ENCODE data around the gene EVX2. TPM values are rescaled to one million over a fixed set of nuclear protein-coding genes. Genes with fewer than 3 reads are reported as not detected.

EVX2 gene
- polyA plus RNA-seq, 1 donor: not detected

DNA sequence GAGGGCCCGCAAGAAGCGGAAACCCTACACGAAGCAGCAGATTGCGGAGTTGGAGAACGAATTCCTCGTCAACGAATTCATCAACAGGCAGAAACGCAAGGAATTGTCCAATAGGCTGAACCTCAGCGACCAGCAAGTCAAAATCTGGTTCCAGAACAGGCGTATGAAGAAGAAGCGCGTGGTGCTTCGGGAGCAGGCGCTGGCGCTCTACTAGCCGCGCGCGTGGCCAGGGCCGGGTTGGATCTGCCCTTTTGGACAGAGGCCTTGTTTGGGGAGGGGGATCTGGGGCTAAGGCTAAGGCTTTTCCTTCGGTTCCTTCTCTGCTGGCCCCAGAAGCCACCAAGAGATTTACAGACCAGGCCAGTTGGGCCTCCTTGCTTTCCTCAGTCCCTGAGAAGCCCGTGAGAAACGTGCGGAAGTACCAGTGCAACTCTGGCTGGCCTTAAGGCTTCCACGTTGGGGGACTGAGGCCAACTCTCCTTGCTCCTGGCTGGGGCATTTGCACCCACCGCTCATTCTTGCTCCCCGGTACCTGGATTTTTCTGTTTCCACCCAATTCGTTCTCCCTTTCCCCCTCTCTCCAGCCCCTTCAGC is 16.9 kb upstream of the EVX2 start:
- Histone ChIP-seq H3K9me3 (ENCODE audit: control insufficient read depth, low read depth, low read length) (peaks cover 30% of the 10 kb centered on the region), H3K36me3 (ENCODE audit: control insufficient read depth, insufficient read depth, low read length) (no peaks in the 10 kb centered on the region), H3K4me3 (ENCODE audit: low read length) (no peak overlapping the region), H3K27ac (ENCODE audit: low read length) (no peak overlapping the region), H3K27me3 (ENCODE audit: control insufficient read depth, insufficient read depth, low read length) (peaks cover 100% of the 10 kb centered on the region), H3K4me1 (ENCODE audit: control insufficient read depth, insufficient read depth, low read length) (peaks cover 7% of the 10 kb centered on the region)
- no CpG with 5 or more reads among the region's 28 CpGs for WGBS (ENCODE audit: insufficient coverage, low lambda C conversion rate)
- DNase-seq: no peak

DNA sequence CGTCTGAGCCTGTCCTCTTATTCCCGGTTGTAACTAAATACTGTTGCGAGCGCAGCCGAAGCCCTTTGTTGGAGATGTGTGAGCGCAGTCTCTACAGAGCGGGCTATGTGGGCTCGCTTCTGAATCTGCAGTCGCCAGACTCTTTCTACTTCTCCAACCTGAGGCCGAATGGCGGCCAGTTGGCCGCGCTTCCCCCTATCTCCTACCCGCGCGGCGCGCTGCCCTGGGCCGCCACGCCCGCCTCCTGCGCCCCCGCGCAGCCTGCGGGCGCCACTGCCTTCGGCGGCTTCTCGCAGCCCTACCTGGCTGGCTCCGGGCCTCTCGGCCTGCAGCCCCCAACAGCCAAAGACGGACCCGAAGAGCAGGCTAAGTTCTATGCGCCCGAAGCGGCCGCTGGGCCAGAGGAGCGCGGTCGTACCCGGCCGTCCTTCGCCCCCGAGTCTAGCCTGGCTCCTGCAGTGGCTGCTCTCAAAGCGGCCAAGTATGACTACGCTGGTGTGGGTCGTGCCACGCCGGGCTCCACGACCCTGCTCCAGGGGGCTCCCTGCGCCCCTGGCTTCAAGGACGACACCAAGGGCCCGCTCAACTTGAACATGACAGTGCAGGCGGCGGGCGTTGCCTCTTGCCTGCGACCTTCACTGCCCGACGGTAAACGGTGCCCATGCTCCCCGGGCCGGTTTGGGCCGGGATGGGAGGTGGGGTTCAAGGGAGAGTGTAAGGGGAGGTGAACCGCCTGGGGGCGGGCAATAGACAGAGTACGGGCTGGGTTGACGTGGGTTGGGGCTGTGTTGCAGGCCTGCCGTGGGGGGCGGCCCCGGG is 16.2 kb upstream of the EVX2 start, which contains the start of gene HOXD12:
Gene HOXD12, plus strand, starts transcription at position 68 of the 819 bp plus-strand sequence. Its CDS starts 7 bp downstream, at position 75.
- Histone ChIP-seq H3K27ac (ENCODE audit: low read length) (no peak within 1 kb of the TSS), H3K4me3 (ENCODE audit: low read length) (no peak within 1 kb of the TSS), H3K4me1 (ENCODE audit: control insufficient read depth, insufficient read depth, low read length) (peaks cover 7% of the 10 kb centered on the region), H3K9me3 (ENCODE audit: control insufficient read depth, low read depth, low read length) (peaks cover 24% of the 10 kb centered on the region), H3K36me3 (ENCODE audit: control insufficient read depth, insufficient read depth, low read length) (no peaks in the 10 kb centered on the region), H3K27me3 (ENCODE audit: control insufficient read depth, insufficient read depth, low read length) (peaks cover 100% of the 10 kb centered on the region)
- WGBS (ENCODE audit: insufficient coverage, low lambda C conversion rate): no CpG with 5 or more reads among the region's 70 CpGs
- DNase-seq: no peak

DNA sequence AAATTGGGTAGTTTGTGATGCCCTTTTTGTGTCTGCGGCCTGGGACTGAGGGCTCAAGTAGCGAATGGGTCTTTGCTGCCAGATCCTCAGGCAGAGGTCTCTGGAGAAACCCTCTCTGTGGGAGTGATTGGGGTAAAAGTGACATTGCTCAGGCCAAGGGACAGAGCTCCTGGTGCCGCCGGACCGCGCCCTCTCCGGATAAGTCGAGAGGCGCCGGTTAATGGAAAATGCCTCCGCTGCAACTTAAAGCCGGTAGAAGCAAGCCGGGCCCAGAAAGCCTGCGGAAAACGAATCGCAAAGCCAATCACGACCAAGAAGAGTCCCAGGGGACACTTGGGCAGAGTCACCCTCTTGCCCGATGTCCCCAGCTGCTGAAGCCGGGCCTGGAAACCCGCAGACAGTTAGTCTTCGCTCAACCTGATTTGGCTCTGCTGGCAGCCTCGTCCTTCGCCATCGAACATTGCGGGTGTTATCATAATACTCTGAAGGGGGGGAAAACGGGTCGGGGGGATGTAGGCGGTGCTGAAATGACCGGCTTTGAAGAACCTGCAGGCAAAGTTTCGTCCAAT is 15.5 kb upstream of the EVX2 start:
- Histone ChIP-seq H3K36me3 (ENCODE audit: control insufficient read depth, insufficient read depth, low read length) (no peaks in the 10 kb centered on the region), H3K27me3 (ENCODE audit: control insufficient read depth, insufficient read depth, low read length) (peaks cover 100% of the 10 kb centered on the region), H3K4me3 (ENCODE audit: low read length) (no peak overlapping the region), H3K9me3 (ENCODE audit: control insufficient read depth, low read depth, low read length) (peaks cover 18% of the 10 kb centered on the region), H3K27ac (ENCODE audit: low read length) (no peak overlapping the region), H3K4me1 (ENCODE audit: control insufficient read depth, insufficient read depth, low read length) (peaks cover 7% of the 10 kb centered on the region)
- DNase-seq: no peak
- WGBS (ENCODE audit: insufficient coverage, low lambda C conversion rate): no CpG with 5 or more reads among the region's 30 CpGs

DNA sequence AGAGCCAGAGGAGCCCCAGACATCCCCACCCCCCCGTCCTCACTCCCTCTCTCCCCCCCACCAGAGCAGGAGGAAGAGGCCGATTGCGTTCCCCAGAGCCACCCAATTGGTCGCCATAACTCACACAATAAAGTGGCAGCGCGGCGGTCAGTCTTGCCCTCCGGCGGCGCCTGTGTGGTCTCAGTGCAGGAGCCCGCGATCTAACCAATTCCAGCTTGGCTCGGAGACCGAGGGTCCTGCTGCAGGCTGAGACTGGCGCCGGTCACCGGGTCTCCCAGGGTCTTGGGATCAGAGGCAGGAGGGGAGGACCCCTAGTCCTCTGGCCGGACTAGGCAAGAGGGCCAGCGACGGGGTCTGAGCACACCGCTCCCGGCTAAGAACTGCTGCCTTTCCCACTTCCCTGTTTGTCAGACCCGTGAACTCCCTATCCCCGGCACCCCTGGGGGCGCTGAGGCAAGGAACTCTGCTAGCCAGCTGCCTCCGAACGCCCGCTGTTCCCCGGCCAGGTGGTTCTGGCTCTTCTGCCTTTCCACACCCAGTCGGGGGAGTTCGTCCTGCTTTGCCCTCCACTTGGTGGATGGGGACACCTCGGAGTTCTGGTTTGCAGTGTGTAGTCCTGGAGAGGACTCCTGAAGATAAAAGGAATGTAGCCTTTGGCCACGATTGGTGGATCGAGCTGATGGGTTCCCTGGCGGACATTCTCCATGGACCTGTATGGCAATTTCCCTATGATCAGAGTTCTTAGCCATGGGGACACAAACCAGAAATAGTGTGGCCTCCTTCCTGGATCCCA is 14.8 kb upstream of the EVX2 start:
- H3K27me3 ChIP-seq (ENCODE audit: control insufficient read depth, insufficient read depth, low read length): peaks cover 100% of the 10 kb centered on the region
- whole genome bisulfite sequencing (ENCODE audit: insufficient coverage, low lambda C conversion rate): no CpG with 5 or more reads among the region's 35 CpGs
- peaks cover 18% of the 10 kb centered on the region for H3K9me3 ChIP-seq (ENCODE audit: control insufficient read depth, low read depth, low read length)
- no peak overlapping the region for H3K4me3 ChIP-seq (ENCODE audit: low read length)
- no peak overlapping the region for H3K27ac ChIP-seq (ENCODE audit: low read length)
- peaks cover 7% of the 10 kb centered on the region for H3K4me1 ChIP-seq (ENCODE audit: control insufficient read depth, insufficient read depth, low read length)
- no peak for DNase-seq
- no peaks in the 10 kb centered on the region for H3K36me3 ChIP-seq (ENCODE audit: control insufficient read depth, insufficient read depth, low read length)

DNA sequence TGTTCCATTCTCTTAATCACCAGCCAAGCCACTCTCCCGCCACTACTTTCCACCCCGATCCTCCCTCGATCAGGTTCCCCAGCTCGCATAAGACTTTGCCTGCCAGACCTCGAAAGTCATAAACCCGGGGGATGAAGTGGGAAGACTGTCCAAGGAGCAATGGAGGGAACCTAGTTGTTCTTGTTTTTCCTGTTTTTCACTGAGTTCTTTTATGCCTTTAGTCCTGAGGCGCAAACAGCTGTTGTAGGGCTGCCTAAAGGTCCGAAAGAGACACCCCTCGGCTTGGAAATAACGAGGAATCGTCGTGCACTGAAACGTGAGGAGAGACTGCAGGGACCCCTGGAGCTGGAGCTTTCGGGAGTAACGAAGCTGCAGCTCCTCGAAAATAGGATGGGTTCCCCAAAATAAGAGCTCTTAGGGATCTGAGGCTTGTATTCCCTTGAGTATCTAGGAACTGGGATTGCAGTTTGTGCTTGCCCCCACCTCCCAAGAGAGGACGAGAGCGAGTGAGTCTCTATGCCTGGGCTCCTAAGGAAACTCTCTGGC is 14.1 kb upstream of the EVX2 start:
- peaks cover 100% of the 10 kb centered on the region for H3K27me3 ChIP-seq (ENCODE audit: control insufficient read depth, insufficient read depth, low read length)
- H3K27ac ChIP-seq (ENCODE audit: low read length): no peak overlapping the region
- H3K36me3 ChIP-seq (ENCODE audit: control insufficient read depth, insufficient read depth, low read length): no peaks in the 10 kb centered on the region
- no CpG with 5 or more reads among the region's 18 CpGs for WGBS (ENCODE audit: insufficient coverage, low lambda C conversion rate)
- no peak overlapping the region for H3K4me3 ChIP-seq (ENCODE audit: low read length)
- H3K4me1 ChIP-seq (ENCODE audit: control insufficient read depth, insufficient read depth, low read length): peaks cover 12% of the 10 kb centered on the region
- no peak for DNase-seq
- H3K9me3 ChIP-seq (ENCODE audit: control insufficient read depth, low read depth, low read length): peaks cover 22% of the 10 kb centered on the region

DNA sequence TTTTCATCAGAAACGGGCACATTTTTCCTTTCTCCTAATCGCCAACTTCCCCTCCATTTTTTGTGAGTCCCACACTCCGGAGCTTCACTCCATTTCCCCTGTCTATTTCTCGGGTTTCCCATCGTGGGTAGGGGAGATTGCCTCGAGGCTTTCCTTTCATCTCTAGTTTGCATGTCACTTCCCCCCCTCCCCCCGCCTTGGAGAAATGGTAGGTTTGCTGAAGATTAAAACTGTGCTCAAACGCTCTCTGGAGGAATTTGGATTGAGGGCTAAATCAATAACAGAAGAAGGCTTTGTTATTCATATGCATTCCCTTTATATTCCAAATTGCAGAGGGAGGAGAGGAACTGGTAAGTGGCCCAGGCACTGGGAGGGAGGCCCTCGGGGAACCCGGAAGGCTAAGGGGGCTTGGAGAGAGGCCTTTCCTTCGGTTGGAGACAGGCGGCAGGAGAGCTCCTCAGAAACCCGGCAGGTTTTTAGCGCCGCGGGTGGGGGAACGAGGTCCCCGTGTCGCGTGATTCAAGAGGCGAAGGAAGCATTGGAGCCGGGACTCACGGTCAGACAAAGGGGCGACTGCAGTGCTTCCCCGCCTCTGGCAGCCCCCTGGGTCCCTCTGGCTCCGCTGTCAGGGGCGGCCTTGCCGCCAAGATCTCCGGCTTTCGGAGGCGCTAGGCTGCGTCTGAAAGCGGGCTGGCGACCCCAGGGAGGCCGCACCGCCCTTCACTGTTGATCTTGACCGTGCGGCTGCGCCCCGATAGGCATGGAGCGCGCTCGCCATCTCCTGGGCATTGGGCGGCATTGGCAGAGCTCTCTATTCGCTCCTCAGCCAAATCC is 13.4 kb upstream of the EVX2 start:
- H3K4me3 ChIP-seq (ENCODE audit: low read length): peak overlapping the region; percentile 19
- DNase-seq: peak; percentile 43 to 54
- WGBS (ENCODE audit: insufficient coverage, low lambda C conversion rate): no CpG with 5 or more reads among the region's 45 CpGs
- H3K27me3 ChIP-seq (ENCODE audit: control insufficient read depth, insufficient read depth, low read length): peaks cover 97% of the 10 kb centered on the region
- peaks cover 22% of the 10 kb centered on the region for H3K9me3 ChIP-seq (ENCODE audit: control insufficient read depth, low read depth, low read length)
- no peak overlapping the region for H3K27ac ChIP-seq (ENCODE audit: low read length)
- H3K4me1 ChIP-seq (ENCODE audit: control insufficient read depth, insufficient read depth, low read length): peaks cover 12% of the 10 kb centered on the region
- no peaks in the 10 kb centered on the region for H3K36me3 ChIP-seq (ENCODE audit: control insufficient read depth, insufficient read depth, low read length)

DNA sequence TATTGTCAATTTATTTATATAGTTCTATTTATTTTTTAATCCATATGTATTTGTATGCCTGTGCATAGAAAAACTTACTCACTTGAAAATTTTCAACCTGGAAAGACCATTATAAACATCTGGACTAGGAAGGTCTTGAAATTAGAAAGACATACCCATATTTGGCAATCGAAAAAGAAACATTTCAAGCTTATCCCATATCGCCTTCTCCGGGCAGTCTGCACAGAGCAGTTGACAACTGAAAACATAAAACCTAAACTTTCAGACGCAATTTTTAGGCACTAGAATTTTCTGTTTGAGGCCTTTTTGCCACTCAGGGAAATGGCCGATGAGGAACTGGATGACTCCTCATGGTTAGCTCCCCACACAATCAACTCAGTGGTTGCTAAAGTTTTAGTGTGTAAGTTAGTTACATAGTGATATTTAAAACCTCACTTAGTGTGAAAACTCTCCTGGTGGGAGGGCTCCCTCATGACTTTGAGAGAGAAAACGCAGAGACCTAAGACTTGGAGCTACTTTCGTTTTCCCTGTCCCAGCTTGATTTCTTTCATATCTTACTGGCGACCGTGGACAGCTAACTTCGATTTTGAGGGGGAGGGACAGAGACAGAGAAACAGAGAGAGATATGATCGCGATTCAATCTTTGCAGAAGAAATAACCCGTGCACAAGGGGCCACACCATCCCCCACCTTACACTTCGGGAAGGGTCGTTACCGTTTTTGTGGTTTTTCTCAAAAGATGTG is 12.7 kb upstream of the EVX2 start:
- no peak overlapping the region for H3K27ac ChIP-seq (ENCODE audit: low read length)
- peaks cover 12% of the 10 kb centered on the region for H3K4me1 ChIP-seq (ENCODE audit: control insufficient read depth, insufficient read depth, low read length)
- no peak for DNase-seq
- 0% methylated on average over 5 of the region's 16 CpGs for WGBS (ENCODE audit: insufficient coverage, low lambda C conversion rate)
- H3K27me3 ChIP-seq (ENCODE audit: control insufficient read depth, insufficient read depth, low read length): peaks cover 97% of the 10 kb centered on the region
- no peaks in the 10 kb centered on the region for H3K36me3 ChIP-seq (ENCODE audit: control insufficient read depth, insufficient read depth, low read length)
- peaks cover 22% of the 10 kb centered on the region for H3K9me3 ChIP-seq (ENCODE audit: control insufficient read depth, low read depth, low read length)
- H3K4me3 ChIP-seq (ENCODE audit: low read length): no peak overlapping the region

DNA sequence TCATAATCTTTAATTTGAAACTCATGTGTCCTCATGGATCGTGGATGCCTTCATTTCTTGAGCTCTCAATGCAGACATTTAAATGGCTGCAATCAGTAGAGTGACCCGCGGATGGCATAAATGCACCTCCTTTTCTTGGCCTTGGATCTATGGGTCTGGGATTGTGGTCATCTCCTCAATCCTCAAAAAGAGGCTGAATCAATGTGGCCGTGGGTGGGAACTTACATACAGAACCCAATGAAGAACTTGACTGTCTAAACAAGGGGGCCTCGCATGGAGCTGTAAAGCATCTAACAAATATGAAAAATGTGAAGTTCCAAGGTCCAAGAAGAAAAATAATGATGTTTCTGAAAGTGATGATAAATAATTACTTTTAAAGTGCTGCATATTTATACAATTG is 11.7 kb upstream of the EVX2 start:
- Histone ChIP-seq H3K4me3 (ENCODE audit: low read length) (no peak overlapping the region), H3K4me1 (ENCODE audit: control insufficient read depth, insufficient read depth, low read length) (peaks cover 12% of the 10 kb centered on the region), H3K36me3 (ENCODE audit: control insufficient read depth, insufficient read depth, low read length) (no peaks in the 10 kb centered on the region), H3K27me3 (ENCODE audit: control insufficient read depth, insufficient read depth, low read length) (peaks cover 97% of the 10 kb centered on the region), H3K27ac (ENCODE audit: low read length) (no peak overlapping the region), H3K9me3 (ENCODE audit: control insufficient read depth, low read depth, low read length) (peaks cover 19% of the 10 kb centered on the region)
- WGBS (ENCODE audit: insufficient coverage, low lambda C conversion rate): 31% methylated on average over 2 of the region's 5 CpGs
- no peak for DNase-seq

DNA sequence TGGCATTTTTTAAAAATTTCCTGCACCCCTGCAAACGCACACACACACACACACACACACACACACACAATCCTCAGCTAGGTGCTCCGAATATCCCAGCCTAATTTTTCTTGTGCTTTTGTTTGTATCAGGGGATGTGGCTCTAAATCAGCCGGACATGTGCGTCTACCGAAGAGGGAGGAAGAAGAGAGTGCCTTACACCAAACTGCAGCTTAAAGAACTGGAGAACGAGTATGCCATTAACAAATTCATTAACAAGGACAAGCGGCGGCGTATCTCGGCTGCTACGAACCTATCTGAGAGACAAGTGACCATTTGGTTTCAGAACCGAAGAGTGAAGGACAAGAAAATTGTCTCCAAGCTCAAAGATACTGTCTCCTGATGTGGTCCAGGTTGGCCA is 10.6 kb upstream of the EVX2 start:
- Histone ChIP-seq H3K9me3 (ENCODE audit: control insufficient read depth, low read depth, low read length) (peaks cover 13% of the 10 kb centered on the region), H3K36me3 (ENCODE audit: control insufficient read depth, insufficient read depth, low read length) (no peaks in the 10 kb centered on the region), H3K27ac (ENCODE audit: low read length) (no peak overlapping the region), H3K4me1 (ENCODE audit: control insufficient read depth, insufficient read depth, low read length) (peaks cover 12% of the 10 kb centered on the region), H3K4me3 (ENCODE audit: low read length) (no peak overlapping the region), H3K27me3 (ENCODE audit: control insufficient read depth, insufficient read depth, low read length) (peaks cover 97% of the 10 kb centered on the region)
- WGBS (ENCODE audit: insufficient coverage, low lambda C conversion rate): no CpG with 5 or more reads among the region's 12 CpGs
- DNase-seq: no peak
